C4-2B (cell line): ENCODE data around the gene EPB41L3.

Source experiments
- H3K27ac ChIP-seq: fragments of 450-650 bp; 2 replicates; pipeline ENCODE4 v1.5.1; 2017
- ZFX ChIP-seq: fragments of 450-650 bp; IDR thresholded peaks from 2 replicates; pipeline ENCODE4 v1.6.1; 2017
- TF ChIP-seq, protein P1 (sequence below): fragments of 450-650 bp; conservative IDR thresholded peaks from 2 replicates; pipeline ENCODE4 v1.5.1; 2017; ENCODE audit warnings: mild to moderate bottlenecking

EPB41L3 gene

DNA sequence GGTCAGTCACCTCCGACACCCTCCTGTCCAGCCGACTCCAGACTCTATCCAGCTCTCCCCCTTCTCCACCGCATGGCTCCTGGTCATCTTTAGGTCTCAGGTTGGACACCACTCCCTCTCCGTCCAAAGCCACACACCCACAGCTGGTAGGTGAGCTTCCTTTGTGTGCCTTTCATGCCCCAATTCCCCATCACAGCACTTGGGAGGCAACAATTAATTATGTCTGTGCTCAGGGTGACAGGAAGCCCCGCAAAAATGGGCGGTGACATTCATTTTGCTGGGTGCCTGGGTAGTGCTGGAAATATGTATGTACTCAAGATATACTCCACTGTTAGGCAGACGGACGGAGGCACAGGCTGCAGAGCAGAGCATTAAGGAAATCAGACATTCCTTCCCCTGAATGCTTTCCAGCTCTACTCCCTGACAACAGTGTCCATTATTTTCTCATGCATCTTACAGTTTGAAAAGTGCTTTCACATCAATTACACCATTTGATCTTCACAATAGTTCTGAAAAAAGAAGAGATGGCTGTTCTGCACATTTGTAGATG lies 13.1 kb downstream of the EPB41L3 start:
- no peak overlapping the region for H3K27ac ChIP-seq
- TF ChIP-seq ZFX: no peak
- TF ChIP-seq, protein P1, sequence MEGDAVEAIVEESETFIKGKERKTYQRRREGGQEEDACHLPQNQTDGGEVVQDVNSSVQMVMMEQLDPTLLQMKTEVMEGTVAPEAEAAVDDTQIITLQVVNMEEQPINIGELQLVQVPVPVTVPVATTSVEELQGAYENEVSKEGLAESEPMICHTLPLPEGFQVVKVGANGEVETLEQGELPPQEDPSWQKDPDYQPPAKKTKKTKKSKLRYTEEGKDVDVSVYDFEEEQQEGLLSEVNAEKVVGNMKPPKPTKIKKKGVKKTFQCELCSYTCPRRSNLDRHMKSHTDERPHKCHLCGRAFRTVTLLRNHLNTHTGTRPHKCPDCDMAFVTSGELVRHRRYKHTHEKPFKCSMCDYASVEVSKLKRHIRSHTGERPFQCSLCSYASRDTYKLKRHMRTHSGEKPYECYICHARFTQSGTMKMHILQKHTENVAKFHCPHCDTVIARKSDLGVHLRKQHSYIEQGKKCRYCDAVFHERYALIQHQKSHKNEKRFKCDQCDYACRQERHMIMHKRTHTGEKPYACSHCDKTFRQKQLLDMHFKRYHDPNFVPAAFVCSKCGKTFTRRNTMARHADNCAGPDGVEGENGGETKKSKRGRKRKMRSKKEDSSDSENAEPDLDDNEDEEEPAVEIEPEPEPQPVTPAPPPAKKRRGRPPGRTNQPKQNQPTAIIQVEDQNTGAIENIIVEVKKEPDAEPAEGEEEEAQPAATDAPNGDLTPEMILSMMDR: no peak

DNA sequence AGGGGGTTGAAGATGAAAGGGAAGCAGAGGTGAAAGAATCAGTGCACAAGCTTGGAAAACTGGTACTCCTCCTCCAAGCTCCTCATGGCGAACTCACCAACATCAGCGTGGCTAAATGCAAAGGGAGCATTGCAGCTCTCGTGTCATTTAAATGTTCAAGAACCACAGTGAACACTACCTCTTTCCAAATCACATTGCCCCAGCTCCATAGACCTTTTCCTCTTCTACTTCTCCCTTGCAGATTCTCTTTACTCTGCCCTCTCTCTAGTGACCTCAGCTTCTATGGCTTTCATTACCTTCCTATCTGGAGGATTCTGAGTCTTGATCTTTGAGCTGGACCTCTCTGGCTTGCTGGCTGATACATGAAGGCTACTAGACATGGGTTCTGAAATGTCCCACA lies 14.3 kb downstream of the EPB41L3 start:
- TF ChIP-seq, protein P1: no peak
- no peak for TF ChIP-seq ZFX

DNA sequence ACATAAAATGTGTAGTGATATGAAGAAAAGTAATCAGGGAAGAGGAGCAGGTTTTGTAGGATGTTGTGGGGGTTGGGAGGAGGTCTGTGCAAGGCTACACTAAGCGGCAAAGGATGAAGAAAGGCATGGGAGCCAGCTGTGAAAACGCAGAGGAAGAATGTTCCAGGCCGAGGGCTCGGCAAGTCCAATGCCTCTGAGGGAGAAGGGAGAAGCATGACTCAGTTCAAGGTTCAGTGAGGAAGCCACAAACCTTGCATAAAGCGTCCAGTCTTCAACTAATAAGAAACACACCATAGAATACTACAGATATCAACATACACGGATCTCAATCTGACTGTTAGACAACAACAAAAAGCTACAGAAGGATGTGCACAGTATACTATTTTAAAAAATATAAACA lies 16.2 kb downstream of the EPB41L3 start:
- H3K27ac ChIP-seq: no peak overlapping the region
- TF ChIP-seq ZFX: no peak
- TF ChIP-seq, protein P1: no peak

More for the DNA sequence above, 14.3 kb downstream of the EPB41L3 start:
- no peak overlapping the region for H3K27ac ChIP-seq

DNA sequence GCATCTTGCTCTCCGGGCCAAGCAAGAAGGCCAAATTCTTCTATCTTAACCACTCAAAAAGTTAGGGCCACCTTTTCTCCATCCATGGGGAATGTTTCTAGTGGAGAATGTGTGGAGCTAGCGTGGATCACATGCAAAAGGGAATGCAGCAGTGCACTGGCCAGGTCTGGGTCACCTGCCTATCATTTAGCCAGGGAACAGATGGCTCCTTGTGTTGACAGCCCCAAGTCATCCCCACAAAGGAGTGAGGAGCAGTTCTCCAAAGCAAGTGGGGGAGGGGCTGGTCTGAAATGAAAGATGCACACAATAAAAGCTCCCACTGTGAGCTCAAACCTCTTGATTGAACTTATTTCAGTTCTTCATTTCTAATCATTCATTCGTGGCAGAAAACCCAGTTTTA lies 19.1 kb downstream of the EPB41L3 start:
- no peak overlapping the region for H3K27ac ChIP-seq
- TF ChIP-seq, protein P1: no peak
- no peak for TF ChIP-seq ZFX

DNA sequence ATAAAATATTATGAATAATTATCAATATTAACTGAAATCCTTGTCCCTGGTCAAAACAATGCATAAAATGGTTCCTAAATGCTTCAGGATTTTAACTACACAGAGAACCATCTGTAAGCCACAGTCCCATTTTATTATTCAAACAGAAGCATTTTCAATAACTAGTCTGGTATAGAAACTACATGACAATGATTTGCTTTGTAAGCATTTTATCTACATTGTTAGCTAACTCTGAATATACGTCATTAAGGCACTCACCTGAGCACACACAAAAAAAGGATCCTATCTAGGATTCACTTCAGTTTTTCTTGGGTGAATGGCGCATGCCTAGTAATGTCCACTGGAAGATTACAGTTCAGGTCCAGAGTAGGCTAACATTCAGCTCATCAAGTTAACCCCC lies 22.8 kb downstream of the EPB41L3 start:
- no peak for TF ChIP-seq ZFX
- TF ChIP-seq, protein P1: no peak
- H3K27ac ChIP-seq: no peak overlapping the region

DNA sequence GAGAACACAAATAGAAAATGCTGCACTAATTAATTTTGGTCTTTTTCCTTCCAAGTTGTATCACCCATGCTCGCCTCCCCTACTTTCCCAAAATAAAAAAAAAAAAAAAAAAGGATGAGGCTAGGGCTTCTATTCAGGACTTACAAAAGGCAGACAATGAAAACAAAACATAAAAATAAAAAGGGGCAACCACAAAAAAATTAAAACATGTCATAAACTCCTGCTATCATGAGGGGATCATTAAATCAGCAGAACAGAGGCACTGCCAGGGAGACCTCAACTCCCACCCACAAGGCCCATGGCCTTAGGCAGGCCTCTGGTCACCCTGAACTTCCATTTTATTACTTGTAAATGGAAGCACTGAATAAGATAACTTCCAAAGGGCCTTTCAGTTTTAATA lies 23.3 kb downstream of the EPB41L3 start:
- TF ChIP-seq, protein P1: no peak
- TF ChIP-seq ZFX: no peak

DNA sequence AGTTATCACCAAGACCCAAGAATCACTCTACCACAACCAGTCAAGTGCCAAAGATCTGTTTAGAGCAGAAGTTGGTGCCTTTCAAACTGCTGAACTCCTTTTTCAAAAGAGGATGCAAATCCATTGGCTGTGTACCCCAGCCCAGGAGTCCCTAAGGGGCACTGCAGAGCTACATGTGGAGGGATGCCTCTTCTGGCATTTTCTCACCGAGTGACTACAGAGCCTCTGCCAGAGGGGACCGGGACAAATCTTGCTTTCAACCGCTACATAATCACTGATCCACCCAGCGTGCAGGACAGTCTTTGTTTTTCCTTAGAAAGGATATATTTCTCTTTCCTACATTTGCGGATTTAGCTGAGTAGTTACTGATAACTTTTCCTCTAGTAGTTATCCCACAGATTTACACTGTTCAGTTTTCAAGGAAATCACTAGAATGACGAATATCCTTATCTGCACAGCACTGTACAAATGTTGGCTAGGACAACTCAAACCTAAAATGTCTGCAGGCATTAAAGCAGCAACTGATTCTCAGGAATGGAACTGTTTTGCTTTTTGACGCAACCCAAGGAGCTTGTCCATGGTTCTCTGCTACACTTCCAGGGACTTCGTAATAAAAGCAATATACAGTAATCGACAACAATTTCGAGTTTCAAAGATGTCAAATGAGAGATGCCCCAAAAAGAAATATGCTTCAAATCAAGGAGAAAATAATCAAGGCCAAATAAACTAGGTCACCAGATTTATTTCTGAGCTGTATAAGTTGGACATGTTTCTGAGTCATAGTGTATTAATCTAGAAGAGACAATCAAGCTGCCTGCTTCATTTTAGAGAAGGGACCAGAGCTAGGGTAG lies 24.1 kb downstream of the EPB41L3 start:
- TF ChIP-seq, protein P1: no peak
- TF ChIP-seq ZFX: no peak
- no peak overlapping the region for H3K27ac ChIP-seq

More for the DNA sequence above, 23.3 kb downstream of the EPB41L3 start:
- no peak overlapping the region for H3K27ac ChIP-seq
